ENCODE measurements around the gene HLA-G.
"Not testable (repeated sequence)": the region's sequence is repeated elsewhere in the genome, so short reads cannot be mapped to it uniquely, and the experiment has no call there.

The HLA-G gene

GRCh38 chr6:29875257-29875656, 47.6 kb downstream of the HLA-G start:
- no peak for DNase-seq

DNA sequence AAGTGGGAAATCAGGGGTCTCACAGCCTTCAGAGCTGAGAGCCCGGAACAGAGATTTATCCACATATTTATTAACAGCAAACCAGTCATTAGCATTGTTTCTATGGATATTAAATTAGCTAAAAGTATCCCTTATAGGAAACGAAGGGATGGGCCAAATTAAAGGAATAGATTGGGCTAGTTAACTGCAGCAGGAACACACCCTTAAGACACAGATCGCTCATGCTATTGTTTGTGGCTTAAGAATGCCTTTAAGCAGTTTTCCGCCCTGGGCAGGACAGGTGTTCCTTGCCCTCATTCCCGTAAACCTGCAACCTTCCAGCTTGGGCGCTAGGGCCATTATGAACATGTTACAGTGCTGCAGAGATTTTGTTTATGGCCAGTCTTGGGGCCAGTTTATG, 48.1 kb downstream of the HLA-G start:
- not testable (repeated sequence) for DNase-seq
